Mesenchymal stem cell (in vitro differentiated cells and primary cell): ENCODE data around the gene DPEP3.
"Not testable (repeated sequence)": the region's sequence is repeated elsewhere in the genome, so short reads cannot be mapped to it uniquely, and the experiment has no call there.

Experiments used
- DNase-seq: peaks from one replicate; pipeline ENCODE4 v3.0.0-alpha.2; 2013
- H2AFZ ChIP-seq: one replicate; pipeline ENCODE4 v1.6.1; 2013; ENCODE audit warnings: low read depth, mild to moderate bottlenecking, control low read depth, inconsistent platforms, low read length, moderate library complexity
- H2AK5ac ChIP-seq: 2 replicates; pipeline ENCODE4 v1.6.1; 2013; ENCODE audit warnings: low read length, moderate library complexity, mild to moderate bottlenecking, inconsistent platforms; ENCODE audit not compliant: severe bottlenecking
- H2BK120ac ChIP-seq: one replicate; pipeline ENCODE4 v1.6.1; 2013; ENCODE audit warnings: low read depth, mild to moderate bottlenecking, inconsistent platforms, low read length, moderate library complexity
- H2BK12ac ChIP-seq, 2 experiments: one replicate each; pipeline ENCODE4 v1.6.1; 2013; ENCODE audit warnings: inconsistent platforms in 2 of 2, low read length in 2 of 2, mild to moderate bottlenecking in 2 of 2, moderate library complexity in 2 of 2, control low read depth in 1 of 2
- H2BK15ac ChIP-seq: one replicate; pipeline ENCODE4 v1.6.1; 2013; ENCODE audit warnings: mild to moderate bottlenecking, low read depth, inconsistent platforms; ENCODE audit not compliant: poor library complexity, severe bottlenecking
- H2BK5ac ChIP-seq: 2 replicates; pipeline ENCODE4 v1.6.1; 2013; ENCODE audit warnings: low read depth, mild to moderate bottlenecking, low read length, control low read depth, inconsistent platforms; ENCODE audit not compliant: poor library complexity, severe bottlenecking
- H3K14ac ChIP-seq, 2 experiments: one replicate each; pipeline ENCODE4 v1.6.1; 2013; ENCODE audit warnings: inconsistent platforms in 2 of 2, low read length in 2 of 2, control low read depth in 1 of 2, mild to moderate bottlenecking in 1 of 2, moderate library complexity in 1 of 2
- H3K18ac ChIP-seq, 2 experiments: one replicate each; pipeline ENCODE4 v1.6.1; 2013; ENCODE audit warnings: inconsistent platforms in 2 of 2, low read length in 2 of 2, control low read depth in 1 of 2, low read depth in 1 of 2, mild to moderate bottlenecking in 1 of 2
- H3K23ac ChIP-seq, 2 experiments: one replicate each; pipeline ENCODE4 v1.6.1; 2013; ENCODE audit warnings: inconsistent platforms in 2 of 2, low read length in 2 of 2, mild to moderate bottlenecking in 2 of 2, moderate library complexity in 2 of 2, control low read depth in 1 of 2
- H3K27ac ChIP-seq: 2 replicates; pipeline ENCODE4 v1.5.1; 2013; ENCODE audit warnings: mild to moderate bottlenecking, moderate library complexity, low read length, control low read depth, inconsistent platforms; ENCODE audit not compliant: poor library complexity, severe bottlenecking
- H3K27me3 ChIP-seq, 2 experiments: 2 replicates each; pipeline versions ENCODE4 v1.6.1 to v1.7.0; 2013; ENCODE audit warnings: low read length in 2 of 2, mild to moderate bottlenecking in 2 of 2, moderate library complexity in 2 of 2, control low read depth in 1 of 2, inconsistent platforms in 1 of 2; ENCODE audit not compliant: control insufficient read depth in 1 of 2, insufficient read depth in 1 of 2
- H3K36me3 ChIP-seq, 2 experiments: 2 replicates each; pipeline versions ENCODE4 v1.6.1 to v1.7.0; 2013; ENCODE audit warnings: low read length in 2 of 2, control low read depth in 1 of 2, inconsistent platforms in 1 of 2, low read depth in 1 of 2, mild to moderate bottlenecking in 1 of 2; ENCODE audit not compliant: insufficient read depth in 2 of 2, control insufficient read depth in 1 of 2
- H3K4ac ChIP-seq, 2 experiments: one replicate each; pipeline ENCODE4 v1.6.1; 2013; ENCODE audit warnings: inconsistent platforms in 2 of 2, low read length in 2 of 2, mild to moderate bottlenecking in 2 of 2, moderate library complexity in 2 of 2, control low read depth in 1 of 2, low read depth in 1 of 2
- H3K4me1 ChIP-seq: 2 replicates; pipeline ENCODE4 v1.6.1; 2013; ENCODE audit warnings: low read depth, low read length, control low read depth; ENCODE audit not compliant: control insufficient read depth, insufficient read depth
- H3K4me2 ChIP-seq: 2 replicates; pipeline ENCODE4 v1.6.1; 2013; ENCODE audit warnings: low read length, mild to moderate bottlenecking, inconsistent platforms; ENCODE audit not compliant: poor library complexity, severe bottlenecking
- H3K4me3 ChIP-seq, 2 experiments: 2 replicates each; pipeline versions ENCODE4 v1.5.1 to v1.7.0; 2013; ENCODE audit warnings: low read length in 2 of 2, mild to moderate bottlenecking in 2 of 2, control low read depth in 1 of 2, low read depth in 1 of 2; ENCODE audit not compliant: insufficient read depth in 1 of 2
- H3K79me1 ChIP-seq: replicated peaks from 2 replicates; pipeline ENCODE4 v1.6.1; 2013; ENCODE audit warnings: mild to moderate bottlenecking, control low read depth, low read length, inconsistent platforms; ENCODE audit not compliant: poor library complexity, severe bottlenecking
- H3K9ac ChIP-seq: 2 replicates; pipeline ENCODE4 v1.7.0; 2013; ENCODE audit warnings: mild to moderate bottlenecking, low read length, moderate library complexity
- H3K9me3 ChIP-seq: 2 replicates; pipeline ENCODE4 v1.7.0; 2013; ENCODE audit warnings: mild to moderate bottlenecking, low read length; ENCODE audit not compliant: control insufficient read depth
- H4K8ac ChIP-seq: one replicate; pipeline ENCODE4 v1.6.1; 2013; ENCODE audit warnings: inconsistent platforms, mild to moderate bottlenecking, low read length, moderate library complexity
- H4K91ac ChIP-seq: one replicate; pipeline ENCODE4 v1.6.1; 2013; ENCODE audit warnings: mild to moderate bottlenecking, low read length, inconsistent platforms
- WGBS: methylation state at CpG from one replicate; pipeline ENCODE4 v1.1.7; 2013; ENCODE audit warnings: mixed read lengths; 5-methylcytosine and 5-hydroxymethylcytosine counted together

Gene DPEP3

GRCh38 chr16:68013440-68013839, 33.1 kb upstream of the DPEP3 start:
- Histone ChIP-seq H4K8ac (no peak overlapping the region), H2BK12ac (no peak overlapping the region), H3K14ac (no peak overlapping the region), H3K36me3 (no peaks in the 10 kb centered on the region), H3K9ac (no peak overlapping the region), H3K18ac (no peak overlapping the region), H2BK120ac (no peak overlapping the region), H3K23ac (no peak overlapping the region), H3K79me1 (peaks cover 1% of the 10 kb centered on the region), H3K9me3 (no peaks in the 10 kb centered on the region), H3K27me3 (peaks cover 9 to 28% of the 10 kb centered on the region in 2 experiments), H2AK5ac (no peak overlapping the region), H2AFZ (peak overlapping the region; percentile 51), H4K91ac (no peak overlapping the region), H3K4me3 (no peak overlapping the region), H3K4ac (no peak overlapping the region), H3K27ac (no peak overlapping the region), H2BK5ac (no peak overlapping the region), H3K4me1 (no peaks in the 10 kb centered on the region), H2BK15ac (no peak overlapping the region), H3K4me2 (no peak overlapping the region)
- no peak for DNase-seq
- no CpG with 5 or more reads among the region's 1 CpG for WGBS

GRCh38 chr16:68009872-68010271, 29.6 kb upstream of the DPEP3 start:
- H2BK15ac ChIP-seq, H3K23ac ChIP-seq, H3K4me3 ChIP-seq, H3K18ac ChIP-seq, H2BK5ac ChIP-seq, H3K79me1 ChIP-seq, H2BK12ac ChIP-seq, H3K9ac ChIP-seq, H3K14ac ChIP-seq, H2BK120ac ChIP-seq, H3K36me3 ChIP-seq, H4K91ac ChIP-seq, H3K4me2 ChIP-seq, H3K4ac ChIP-seq, H4K8ac ChIP-seq, DNase-seq, H2AFZ ChIP-seq, H3K4me1 ChIP-seq, H2AK5ac ChIP-seq, H3K27ac ChIP-seq, H3K9me3 ChIP-seq: not testable (repeated sequence)
- peaks cover 9 to 28% of the 10 kb centered on the region in 2 experiments for H3K27me3 ChIP-seq
- 83% methylated on average over 3 of the region's 4 CpGs for WGBS

- Histone ChIP-seq H3K9ac (no peak overlapping the region), H3K79me1 (peaks cover 1% of the 10 kb centered on the region), H3K27ac (no peak overlapping the region), H3K4me1 (peaks cover 1% of the 10 kb centered on the region), H2BK120ac (no peak overlapping the region), H3K4me2 (no peak overlapping the region), H3K4ac (no peak overlapping the region), H3K4me3 (no peak overlapping the region), H3K27me3 (peaks cover 7 to 26% of the 10 kb centered on the region in 2 experiments), H3K23ac (no peak overlapping the region), H3K18ac (no peak overlapping the region), H3K14ac (no peak overlapping the region), H2BK15ac (no peak overlapping the region), H2AK5ac (no peak overlapping the region), H2BK5ac (no peak overlapping the region), H4K91ac (peak overlapping the region; percentile 50), H3K9me3 (no peaks in the 10 kb centered on the region), H3K36me3 (no peaks in the 10 kb centered on the region), H2BK12ac (no peak overlapping the region), H2AFZ (no peak overlapping the region), H4K8ac (no peak overlapping the region)
- no peak for DNase-seq
- WGBS, result 75% methylated on average over 9 of the region's 9 CpGs
These were observed 28.9 kb upstream of the DPEP3 start for GRCh38 chr16:68009157-68009735.

GRCh38 chr16:68005786-68006286, 25.5 kb upstream of the DPEP3 start:
- Histone ChIP-seq H2BK12ac (no peak overlapping the region), H3K27me3 (peaks cover 0 to 16% of the 10 kb centered on the region in 2 experiments), H2BK15ac (no peak overlapping the region), H3K9me3 (no peaks in the 10 kb centered on the region), H3K4me3 (no peak overlapping the region), H2BK5ac (no peak overlapping the region), H4K8ac (peak overlapping the region; percentile 82), H3K4me2 (no peak overlapping the region), H3K4me1 (peaks cover 1% of the 10 kb centered on the region), H3K18ac (no peak overlapping the region), H3K27ac (no peak overlapping the region), H2AFZ (no peak overlapping the region), H3K36me3 (no peaks in the 10 kb centered on the region), H3K9ac (no peak overlapping the region), H2AK5ac (no peak overlapping the region), H2BK120ac (no peak overlapping the region), H3K4ac (peak overlapping the region in 1 of 2 experiments; percentile 5), H3K23ac (no peak overlapping the region), H4K91ac (peak overlapping the region; percentile 3), H3K79me1 (no peaks in the 10 kb centered on the region), H3K14ac (no peak overlapping the region)
- 66% methylated on average over 5 of the region's 6 CpGs for WGBS
- DNase-seq, result no peak
